ENCODE data around the gene ADAD2. TPM values are rescaled to one million over a fixed set of nuclear protein-coding genes. Genes with fewer than 3 reads are reported as not detected.

ADAD2 gene
- total RNA-seq, 1 experiment from 2014 or later: not detected

- CTCF ChIA-PET: no interaction called here
Measured at GRCh38 chr16:84166796-84167695, 23.9 kb upstream of the ADAD2 start.

GRCh38 chr16:84169765-84170310, 21.1 kb upstream of the ADAD2 start:
- Histone ChIP-seq H3F3A (ENCODE audit: insufficient read depth, low read depth) (peaks cover 3% of the 10 kb centered on the region; the same call in 1 of the 2 replicates), H3K9me2 (ENCODE audit: insufficient read depth) (no peaks in the 10 kb centered on the region), H2AFZ (no peak overlapping the region), H3K27me3 (ENCODE audit: insufficient read depth, low read depth) (peaks cover 1% of the 10 kb centered on the region; the same call in 1 of the 2 replicates), H3K79me2 (ENCODE audit: low read depth) (no peaks in the 10 kb centered on the region), H3K4me3 (no peak overlapping the region), H3K4me2 (no peak overlapping the region), H3K27ac (no peak overlapping the region), H3K4me1 (replicated peaks; ENCODE audit: insufficient read depth) (no peaks in the 10 kb centered on the region), H3K36me3 (ENCODE audit: low read depth) (no peaks in the 10 kb centered on the region), H4K20me1 (ENCODE audit: insufficient read depth) (no peaks in the 10 kb centered on the region), H3K9me3 (ENCODE audit: insufficient read depth, low read depth) (no peaks in the 10 kb centered on the region)
- POLR2A ChIA-PET (ENCODE audit: unreplicated experiment): interaction anchor here (0.8 kb wide), 1 partner anchor 98 kb away, joined by 9 read pairs; no protein-coding TSS in a partner anchor
- intact Hi-C loops (cut with micrococcal nuclease; ENCODE audit: unreplicated experiment): loop anchor here (10.0 kb wide), 2 partner anchors 245 to 345 kb away; no protein-coding TSS in a partner anchor
- DNase-seq: no peak
- TF ChIP-seq CTCF (conservative IDR thresholded peaks at IDR 0.05) (no peak), EZH2 (IDR thresholded peaks at IDR 0.05; ENCODE audit: low read depth) (no peak)
- CTCF ChIA-PET: interaction anchor here (0.7 kb wide), 1 partner anchor 51 kb away, joined by 4 read pairs; no protein-coding TSS in a partner anchor
- BruUV-seq (replicated peaks): no TSS peak

More at GRCh38 chr16:84166796-84167695, 23.9 kb upstream of the ADAD2 start:
- no peak overlapping the region for H2AFZ ChIP-seq
- no peaks in the 10 kb centered on the region for H3K9me2 ChIP-seq (ENCODE audit: insufficient read depth)
- intact Hi-C loops (cut with micrococcal nuclease; ENCODE audit: unreplicated experiment): no loop called here
- no peaks in the 10 kb centered on the region for H3F3A ChIP-seq (ENCODE audit: insufficient read depth, low read depth)
- H3K4me1 ChIP-seq (replicated peaks; ENCODE audit: insufficient read depth): no peaks in the 10 kb centered on the region
- no peaks in the 10 kb centered on the region for H3K79me2 ChIP-seq (ENCODE audit: low read depth)
- H3K4me3 ChIP-seq: no peak overlapping the region
- no peaks in the 10 kb centered on the region for H3K9me3 ChIP-seq (ENCODE audit: insufficient read depth, low read depth)
- H3K27ac ChIP-seq: no peak overlapping the region
- BruUV-seq (replicated peaks): no TSS peak
- POLR2A ChIA-PET (ENCODE audit: unreplicated experiment): no interaction called here
- DNase-seq: no peak
- no peaks in the 10 kb centered on the region for H4K20me1 ChIP-seq (ENCODE audit: insufficient read depth)
- TF ChIP-seq CTCF (conservative IDR thresholded peaks at IDR 0.05): no peak
- no peak for TF ChIP-seq EZH2 (IDR thresholded peaks at IDR 0.05; ENCODE audit: low read depth)
- H3K4me2 ChIP-seq: no peak overlapping the region
- H3K36me3 ChIP-seq (ENCODE audit: low read depth): no peaks in the 10 kb centered on the region
- peaks cover 4% of the 10 kb centered on the region; the same call in 1 of the 2 replicates for H3K27me3 ChIP-seq (ENCODE audit: insufficient read depth, low read depth)

GRCh38 chr16:84174396-84174795, 16.6 kb upstream of the ADAD2 start:
- H3K27ac ChIP-seq: no peak overlapping the region
- no peaks in the 10 kb centered on the region for H3K36me3 ChIP-seq (ENCODE audit: low read depth)
- DNase-seq: no peak
- no peaks in the 10 kb centered on the region; the same call in 1 of the 2 replicates for H4K20me1 ChIP-seq (ENCODE audit: insufficient read depth)
- BruUV-seq (replicated peaks): no TSS peak
- no peaks in the 10 kb centered on the region for H3K27me3 ChIP-seq (ENCODE audit: insufficient read depth, low read depth)
- peaks cover 33% of the 10 kb centered on the region for H3K4me1 ChIP-seq (replicated peaks; ENCODE audit: insufficient read depth)
- H3K4me2 ChIP-seq: no peak overlapping the region
- CTCF ChIA-PET: no interaction called here
- no peaks in the 10 kb centered on the region for H3K9me3 ChIP-seq (ENCODE audit: insufficient read depth, low read depth)
- no peak overlapping the region for H3K4me3 ChIP-seq
- intact Hi-C loops (cut with micrococcal nuclease; ENCODE audit: unreplicated experiment): loop anchor here (10.0 kb wide), 2 partner anchors 250 to 350 kb away; no protein-coding TSS in a partner anchor
- H3K9me2 ChIP-seq (ENCODE audit: insufficient read depth): no peaks in the 10 kb centered on the region
- POLR2A ChIA-PET (ENCODE audit: unreplicated experiment): no interaction called here
- TF ChIP-seq CTCF (conservative IDR thresholded peaks at IDR 0.05) (no peak), EZH2 (IDR thresholded peaks at IDR 0.05; ENCODE audit: low read depth) (no peak)
- H2AFZ ChIP-seq: no peak overlapping the region
- no peaks in the 10 kb centered on the region for H3K79me2 ChIP-seq (ENCODE audit: low read depth)
- peaks cover 37% of the 10 kb centered on the region for H3F3A ChIP-seq (ENCODE audit: insufficient read depth, low read depth)
